Liver (tissue), 3 donors: ENCODE data around the gene SLC24A3.

Source experiments
- GABPA ChIP-seq, 2 donors: IDR thresholded peaks in 1 of 2; conservative IDR thresholded peaks in 1 of 2; 2 replicates each; pipeline ENCODE4 v1.6.1; 2016; ENCODE audit warnings: antibody characterized with exemption in 2 of 2, mild to moderate bottlenecking in 1 of 2, moderate library complexity in 1 of 2
- JUND ChIP-seq, 2 donors: IDR thresholded peaks; 2 replicates each; pipeline ENCODE4 v1.6.1; 2016; ENCODE audit warnings: antibody characterized with exemption in 2 of 2
- REST ChIP-seq: IDR thresholded peaks from 2 replicates; pipeline ENCODE4 v1.6.1; 2016; ENCODE audit warnings: antibody characterized with exemption, mild to moderate bottlenecking
- SP1 ChIP-seq: IDR thresholded peaks from 2 replicates; pipeline ENCODE4 v1.6.1; 2018; ENCODE audit warnings: antibody characterized with exemption, mild to moderate bottlenecking
- TAF1 ChIP-seq: conservative IDR thresholded peaks from 2 replicates; pipeline ENCODE4 v1.6.1; 2016; ENCODE audit warnings: antibody characterized with exemption, mild to moderate bottlenecking
- YY1 ChIP-seq: IDR thresholded peaks from 2 replicates; pipeline ENCODE4 v1.6.1; 2016; ENCODE audit warnings: antibody characterized with exemption, mild to moderate bottlenecking
- TF ChIP-seq, protein P1 (sequence below): fragments of 150-350 bp; IDR thresholded peaks from 2 replicates; pipeline ENCODE4 v1.5.1; 2017; ENCODE audit warnings: improper control_type of control experiment, low read depth, low read length; ENCODE audit not compliant: missing input control
- TF ChIP-seq, protein P2 (sequence below): IDR thresholded peaks from 2 replicates; pipeline ENCODE4 v1.6.1; 2016; ENCODE audit warnings: antibody characterized with exemption
- donor health status: healthy.
- donor health status: healthy.

GRCh38 chr20:19438488-19438887, 226.0 kb downstream of the SLC24A3 start:
- TF ChIP-seq, protein P1, sequence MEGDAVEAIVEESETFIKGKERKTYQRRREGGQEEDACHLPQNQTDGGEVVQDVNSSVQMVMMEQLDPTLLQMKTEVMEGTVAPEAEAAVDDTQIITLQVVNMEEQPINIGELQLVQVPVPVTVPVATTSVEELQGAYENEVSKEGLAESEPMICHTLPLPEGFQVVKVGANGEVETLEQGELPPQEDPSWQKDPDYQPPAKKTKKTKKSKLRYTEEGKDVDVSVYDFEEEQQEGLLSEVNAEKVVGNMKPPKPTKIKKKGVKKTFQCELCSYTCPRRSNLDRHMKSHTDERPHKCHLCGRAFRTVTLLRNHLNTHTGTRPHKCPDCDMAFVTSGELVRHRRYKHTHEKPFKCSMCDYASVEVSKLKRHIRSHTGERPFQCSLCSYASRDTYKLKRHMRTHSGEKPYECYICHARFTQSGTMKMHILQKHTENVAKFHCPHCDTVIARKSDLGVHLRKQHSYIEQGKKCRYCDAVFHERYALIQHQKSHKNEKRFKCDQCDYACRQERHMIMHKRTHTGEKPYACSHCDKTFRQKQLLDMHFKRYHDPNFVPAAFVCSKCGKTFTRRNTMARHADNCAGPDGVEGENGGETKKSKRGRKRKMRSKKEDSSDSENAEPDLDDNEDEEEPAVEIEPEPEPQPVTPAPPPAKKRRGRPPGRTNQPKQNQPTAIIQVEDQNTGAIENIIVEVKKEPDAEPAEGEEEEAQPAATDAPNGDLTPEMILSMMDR: no peak
- TF ChIP-seq, protein P2, sequence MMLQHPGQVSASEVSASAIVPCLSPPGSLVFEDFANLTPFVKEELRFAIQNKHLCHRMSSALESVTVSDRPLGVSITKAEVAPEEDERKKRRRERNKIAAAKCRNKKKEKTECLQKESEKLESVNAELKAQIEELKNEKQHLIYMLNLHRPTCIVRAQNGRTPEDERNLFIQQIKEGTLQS: no peak
- TF ChIP-seq YY1 (no peak), JUND (IDR thresholded peaks at IDR 0.05) (no peak), SP1 (no peak), TAF1 (no peak), REST (no peak), GABPA (IDR thresholded peaks at IDR 0.05 in 1 of 2, conservative IDR thresholded peaks at IDR 0.05 in 1 of 2) (no peak)
